B cell (primary cell): ENCODE results near the gene ZNF831. TPM values are rescaled to one million over a fixed set of nuclear protein-coding genes. Genes with fewer than 3 reads are reported as not detected.

Experiments
- ATAC-seq: fragments of 200-7000 bp; cut with Tn5 transposase; one replicate; pipeline ENCODE4 v1.10.0; 2021; ENCODE audit warnings: low read depth, mild to moderate bottlenecking, moderate number of reproducible peaks, moderate library complexity
- CTCF ChIA-PET: fragments of 350-600 bp; sonication (Branson Sonifier 250); formaldehyde crosslinking; loops from one replicate; lab custom pipeline; 2021; ENCODE audit warnings: antibody characterized with exemption, inconsistent platforms; lab: Charles Lee
- POLR2A ChIA-PET: fragments of 350-600 bp; sonication (Branson Sonifier 250); formaldehyde crosslinking; loops from one replicate; lab custom pipeline; 2021; ENCODE audit warnings: antibody characterized with exemption; lab: Charles Lee
- DNase-seq: peaks from one replicate; pipeline ENCODE4 v3.0.0; 2013
- H2AFZ ChIP-seq: 2 replicates; pipeline ENCODE4 v1.6.1; 2012; ENCODE audit warnings: mild to moderate bottlenecking, low read depth, low read length; ENCODE audit not compliant: insufficient read depth, poor library complexity, severe bottlenecking
- H3K27ac ChIP-seq, 2 donors: 1 replicate in 1 of 2; 2 replicates in 1 of 2; pipeline ENCODE4 v1.5.1; 2012 to 2013; ENCODE audit warnings: low read length in 2 of 2, mild to moderate bottlenecking in 2 of 2, moderate library complexity in 1 of 2
- H3K27me3 ChIP-seq, 4 experiments: fragments of 200-600 bp in 1 of 4; sonication (generic) in 1 of 4; replicated peaks in 1 of 4; 1 replicate in 2 of 4; 2 replicates in 2 of 4; pipeline versions ENCODE4 v1.6.1 to v1.7.0; 2013 to 2016; ENCODE audit warnings: low read length in 3 of 4, mild to moderate bottlenecking in 2 of 4, mixed read lengths in 1 of 4, moderate library complexity in 1 of 4; ENCODE audit not compliant: insufficient read depth in 4 of 4, control insufficient read depth in 3 of 4; ENCODE audit errors: control extremely low read depth in 1 of 4
- H3K36me3 ChIP-seq, 2 experiments: replicated peaks in 1 of 2; 1 replicate in 1 of 2; 2 replicates in 1 of 2; pipeline versions ENCODE4 v1.6.1 to v1.7.1; 2013; ENCODE audit warnings: low read length in 1 of 2; ENCODE audit not compliant: insufficient read depth in 2 of 2, control insufficient read depth in 1 of 2; ENCODE audit errors: control extremely low read depth in 1 of 2, extremely low read depth in 1 of 2
- H3K4me1 ChIP-seq, 2 donors: fragments of 200-600 bp in 1 of 2; sonication (generic) in 1 of 2; 1 replicate in 1 of 2; 2 replicates in 1 of 2; pipeline versions ENCODE4 v1.5.1 to v1.6.1; 2013 to 2017; ENCODE audit warnings: low read length in 2 of 2; ENCODE audit not compliant: control insufficient read depth in 2 of 2, insufficient read depth in 2 of 2
- H3K4me2 ChIP-seq: replicated peaks from 2 replicates; pipeline ENCODE3; 2012; ENCODE audit warnings: mild to moderate bottlenecking, low read depth, low read length; ENCODE audit not compliant: poor library complexity, severe bottlenecking
- H3K4me3 ChIP-seq, 5 experiments: fragments of 200-600 bp in 1 of 5; sonication (generic) in 1 of 5; 1 replicate in 3 of 5; 2 replicates in 2 of 5; pipeline versions ENCODE4 v1.5.1 to v1.7.0; 2011 to 2016; ENCODE audit warnings: low read length in 4 of 5, mild to moderate bottlenecking in 4 of 5, low read depth in 2 of 5, control low read depth in 1 of 5, moderate library complexity in 1 of 5; ENCODE audit not compliant: insufficient read depth in 1 of 5; ENCODE audit errors: control extremely low read depth in 1 of 5, extremely low read depth in 1 of 5
- H3K79me2 ChIP-seq: fragments of 200-600 bp; sonication (generic); one replicate; pipeline ENCODE4 v1.6.0; 2016; ENCODE audit warnings: low read length; ENCODE audit not compliant: control insufficient read depth, insufficient read depth
- H3K9ac ChIP-seq: fragments of 200-600 bp; sonication (generic); 2 replicates; pipeline ENCODE4 v1.6.1; 2017; ENCODE audit warnings: mild to moderate bottlenecking, low read length, moderate library complexity
- H3K9me3 ChIP-seq, 3 donors: one replicate each; pipeline versions ENCODE4 v1.6.1 to v1.7.1; 2013; ENCODE audit warnings: low read length in 2 of 3; ENCODE audit not compliant: control insufficient read depth in 2 of 3, insufficient read depth in 1 of 3; ENCODE audit errors: control extremely low read depth in 1 of 3
- H4K20me1 ChIP-seq: 2 replicates; pipeline ENCODE4 v1.6.0; 2012; ENCODE audit warnings: mild to moderate bottlenecking, low read length; ENCODE audit not compliant: insufficient read depth, control insufficient read depth, poor library complexity, severe bottlenecking
- H3K27ac Mint-ChIP-seq: one replicate; pipeline ENCODE4 v1.8.0; 2021; ENCODE audit warnings: mixed read lengths
- H3K27me3 Mint-ChIP-seq: one replicate; pipeline ENCODE4 v1.8.0; 2021; ENCODE audit warnings: mixed read lengths
- H3K4me1 Mint-ChIP-seq: one replicate; pipeline ENCODE4 v1.8.0; 2021; ENCODE audit warnings: mixed read lengths
- H3K4me3 Mint-ChIP-seq: one replicate; pipeline ENCODE4 v1.8.0; 2021; ENCODE audit warnings: mixed read lengths
- H3K9me3 Mint-ChIP-seq: one replicate; pipeline ENCODE4 v1.8.0; 2022; ENCODE audit warnings: mixed read lengths; ENCODE audit not compliant: insufficient read depth
- EZH2 ChIP-seq: IDR thresholded peaks from 2 replicates; pipeline ENCODE4 v1.6.1; 2012; ENCODE audit warnings: borderline replicate concordance, low read depth, mild to moderate bottlenecking, moderate library complexity, low read length; ENCODE audit not compliant: insufficient read depth, poor library complexity, severe bottlenecking
- WGBS: methylation state at CpG from one replicate; pipeline ENCODE4 v1.1.5; 2013; ENCODE audit warnings: missing lambda C conversion rate; ENCODE audit not compliant: insufficient coverage; 5-methylcytosine and 5-hydroxymethylcytosine counted together
- intact Hi-C: fragments of 100-400 bp; cut with micrococcal nuclease; formaldehyde crosslinking; loops from one replicate; pipeline ENCODE4 v1.10.0; 2022
- polyA plus RNA-seq: library from polyadenylated mRNA; depleted of rRNA; stranded (reverse); fragments of >200 nt; gene quantifications from 2 replicates; pipeline ENCODE4 v1.2.3, GENCODE V29; 2012
- total RNA-seq, 2 donors: library from RNA; stranded (reverse); fragments of 120-200 nt in 1 of 2; gene quantifications; 1 replicate in 1 of 2; 2 replicates in 1 of 2; pipeline versions ENCODE4 v1.2.3 to v1.2.4, GENCODE V29; 2013 to 2022
- TF ChIP-seq, protein P1 (sequence below): fragments of 200-600 bp; IDR thresholded peaks from one replicate; pipeline ENCODE4 v1.8.0; 2022; ENCODE audit warnings: antibody characterized with exemption, mild to moderate bottlenecking

Gene ZNF831
- total and polyA plus RNA-seq, 2 donors (not counting 1 experiment from before 2014, with no cell fraction given), result 1.7 to 14.1 TPM

DNA sequence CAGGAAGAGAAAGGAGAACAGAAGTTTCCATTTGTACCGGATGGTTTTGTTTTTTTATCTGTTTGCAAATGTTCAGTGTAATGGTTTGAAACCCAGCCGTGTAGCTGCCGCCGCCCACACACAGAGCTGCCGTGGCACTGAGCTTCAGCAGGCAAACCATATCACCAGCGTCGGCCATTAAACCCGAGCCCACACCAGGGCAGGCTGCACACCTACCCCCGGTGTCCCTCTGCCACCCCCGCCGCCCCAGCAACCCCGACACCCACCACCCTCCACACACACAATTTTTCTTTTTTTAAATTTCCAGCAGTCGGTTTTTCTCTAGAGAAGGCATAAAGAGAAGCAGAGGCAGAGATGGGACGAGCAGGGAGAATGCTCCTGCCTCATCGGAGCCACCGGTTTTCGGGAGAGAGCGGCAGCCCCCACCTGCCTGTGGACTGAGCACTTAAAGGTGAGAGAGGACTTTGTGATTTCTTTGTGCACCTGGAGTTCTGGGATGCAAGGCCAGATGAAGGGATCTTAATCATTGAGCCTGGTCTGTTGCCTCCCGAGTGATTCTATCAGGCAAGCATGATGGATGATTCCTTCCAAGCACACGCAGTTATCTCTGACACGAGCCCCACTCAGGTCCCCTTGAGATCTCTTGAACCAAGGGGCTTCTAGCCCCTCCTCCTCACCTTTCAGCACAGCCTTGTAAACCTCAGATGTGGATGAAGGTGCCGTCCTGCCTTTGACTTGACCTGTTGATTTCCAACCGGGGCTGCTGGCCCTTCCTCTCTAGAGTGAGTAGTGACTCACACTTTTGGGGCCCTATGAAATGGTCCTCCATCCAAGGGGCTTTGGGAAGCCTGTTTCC lies 17.5 kb upstream of the ZNF831 start:
- POLR2A ChIA-PET, result interaction anchor here (0.7 kb wide), 1 partner anchor 114 kb away, joined by 3 read pairs; no protein-coding TSS in a partner anchor

More for the DNA sequence above, 17.5 kb upstream of the ZNF831 start:
- peaks cover 11% of the 10 kb centered on the region for H3K79me2 ChIP-seq
- no peaks in the 10 kb centered on the region for H3K36me3 ChIP-seq
- peak overlapping the region; percentile 49 for H3K4me2 ChIP-seq
- peak overlapping the region; percentile 55 for H2AFZ ChIP-seq
- 55% methylated on average over 20 of the region's 23 CpGs for WGBS
- no peaks in the 10 kb centered on the region for H3K27me3 Mint-ChIP-seq
- CTCF ChIA-PET, result interaction anchor here (0.7 to 1.6 kb wide), 3 partner anchors 23 to 276 kb away, joined by 3 to 8 read pairs (median 3); no protein-coding TSS in a partner anchor
- H3K9me3 Mint-ChIP-seq, result peaks cover 2% of the 10 kb centered on the region
- H3K9ac ChIP-seq, result no peak overlapping the region
- no peaks in the 10 kb centered on the region for H3K27me3 ChIP-seq
- H3K27ac ChIP-seq, result peak overlapping the region; percentile 36 to 50
- peak overlapping the region; percentile 63 for H3K4me3 Mint-ChIP-seq
- no peak for DNase-seq
- H3K27ac Mint-ChIP-seq, result peak overlapping the region; percentile 81
- no peaks in the 10 kb centered on the region for H4K20me1 ChIP-seq
- H3K4me3 ChIP-seq, result no peak overlapping the region
- peaks cover 0 to 4% (median 0%) of the 10 kb centered on the region in 3 donors for H3K9me3 ChIP-seq
- intact Hi-C loops, result loop anchor here (5.0 kb wide), 1 partner anchor 36 kb away; no protein-coding TSS in a partner anchor
- peak; percentile 32 for ATAC-seq
- TF ChIP-seq, protein P1, sequence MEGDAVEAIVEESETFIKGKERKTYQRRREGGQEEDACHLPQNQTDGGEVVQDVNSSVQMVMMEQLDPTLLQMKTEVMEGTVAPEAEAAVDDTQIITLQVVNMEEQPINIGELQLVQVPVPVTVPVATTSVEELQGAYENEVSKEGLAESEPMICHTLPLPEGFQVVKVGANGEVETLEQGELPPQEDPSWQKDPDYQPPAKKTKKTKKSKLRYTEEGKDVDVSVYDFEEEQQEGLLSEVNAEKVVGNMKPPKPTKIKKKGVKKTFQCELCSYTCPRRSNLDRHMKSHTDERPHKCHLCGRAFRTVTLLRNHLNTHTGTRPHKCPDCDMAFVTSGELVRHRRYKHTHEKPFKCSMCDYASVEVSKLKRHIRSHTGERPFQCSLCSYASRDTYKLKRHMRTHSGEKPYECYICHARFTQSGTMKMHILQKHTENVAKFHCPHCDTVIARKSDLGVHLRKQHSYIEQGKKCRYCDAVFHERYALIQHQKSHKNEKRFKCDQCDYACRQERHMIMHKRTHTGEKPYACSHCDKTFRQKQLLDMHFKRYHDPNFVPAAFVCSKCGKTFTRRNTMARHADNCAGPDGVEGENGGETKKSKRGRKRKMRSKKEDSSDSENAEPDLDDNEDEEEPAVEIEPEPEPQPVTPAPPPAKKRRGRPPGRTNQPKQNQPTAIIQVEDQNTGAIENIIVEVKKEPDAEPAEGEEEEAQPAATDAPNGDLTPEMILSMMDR, result no peak
- no peak for TF ChIP-seq EZH2
- H3K4me1 Mint-ChIP-seq, result peaks cover 64% of the 10 kb centered on the region
- H3K4me1 ChIP-seq, result peaks cover 47 to 49% of the 10 kb centered on the region in 2 donors
